ENCODE data around the gene METTL6. TPM values are rescaled to one million over a fixed set of nuclear protein-coding genes. Genes with fewer than 3 reads are reported as not detected.
"Not testable (repeated sequence)": the region's sequence is repeated elsewhere in the genome, so short reads cannot be mapped to it uniquely, and the experiment has no call there.

The METTL6 gene
- total RNA-seq, 4 donors from 2014 or later: 6.8 to 22.0 (median 7.8) TPM

GRCh38 chr3:15375461-15376000 lies 51.8 kb downstream of the METTL6 start:
- intact Hi-C loops (cut with DNase I; ENCODE audit: low total_unique reads): no loop called here
- TF ChIP-seq POLR2A (IDR thresholded peaks at IDR 0.05): no peak
- no peak for TF ChIP-seq CTCF (IDR thresholded peaks at IDR 0.05 in 4 of 5, conservative IDR thresholded peaks at IDR 0.05 in 1 of 5)
- DNase-seq: no peak

GRCh38 chr3:15372918-15373317 lies 54.4 kb downstream of the METTL6 start:
- no peak overlapping the region for H3K4me3 ChIP-seq
- TF ChIP-seq CTCF (IDR thresholded peaks at IDR 0.05 in 4 of 5, conservative IDR thresholded peaks at IDR 0.05 in 1 of 5) (no peak), POLR2A (IDR thresholded peaks at IDR 0.05) (no peak)
- intact Hi-C loops (cut with DNase I; ENCODE audit: low total_unique reads) (no loop called here), in situ Hi-C loops (cut with MboI; ENCODE audit: low sequenced_read_pairs in 4 of 4) (loop anchor here in 1 of 4 donors (5.0 kb wide), 1 partner anchor 36 kb away; no protein-coding TSS in a partner anchor)
- no peaks in the 10 kb centered on the region for H3K36me3 ChIP-seq
- ATAC-seq (no peak), DNase-seq (no peak)
- no peaks in the 10 kb centered on the region for H3K27me3 ChIP-seq
- no peak overlapping the region for H3K27ac ChIP-seq
- H3K4me1 ChIP-seq: peaks cover 0 to 3% of the 10 kb centered on the region in 2 donors
- H3K9me3 ChIP-seq: no peaks in the 10 kb centered on the region

More at GRCh38 chr3:15375461-15376000, 51.8 kb downstream of the METTL6 start:
- no peak for ATAC-seq
- Histone ChIP-seq H3K36me3 (no peaks in the 10 kb centered on the region), H3K4me1 (peaks cover 0 to 4% of the 10 kb centered on the region in 2 donors), H3K27me3 (no peaks in the 10 kb centered on the region), H3K4me3 (no peak overlapping the region), H3K27ac (no peak overlapping the region), H3K9me3 (no peaks in the 10 kb centered on the region)
- in situ Hi-C loops (cut with MboI; ENCODE audit: low sequenced_read_pairs in 4 of 4): loop anchor here in 1 of 4 donors (5.0 kb wide), 1 partner anchor 38 kb away; no protein-coding TSS in a partner anchor

GRCh38 chr3:15368561-15369135 lies 58.7 kb downstream of the METTL6 start:
- no peak for TF ChIP-seq CTCF (IDR thresholded peaks at IDR 0.05 in 4 of 5, conservative IDR thresholded peaks at IDR 0.05 in 1 of 5)
- no peak for TF ChIP-seq POLR2A (IDR thresholded peaks at IDR 0.05)
- no peak overlapping the region for H3K4me3 ChIP-seq
- intact Hi-C loops (cut with DNase I; ENCODE audit: low total_unique reads) (no loop called here), in situ Hi-C loops (cut with MboI; ENCODE audit: low sequenced_read_pairs in 4 of 4) (no loop called here)
- no peak overlapping the region for H3K27ac ChIP-seq
- H3K9me3 ChIP-seq: no peaks in the 10 kb centered on the region
- no peaks in the 10 kb centered on the region for H3K27me3 ChIP-seq
- no peak for DNase-seq
- H3K36me3 ChIP-seq: no peaks in the 10 kb centered on the region
- H3K4me1 ChIP-seq: no peaks in the 10 kb centered on the region
- ATAC-seq: no peak

- H3K27ac ChIP-seq: no peak overlapping the region
- H3K36me3 ChIP-seq: no peaks in the 10 kb centered on the region
- H3K27me3 ChIP-seq: no peaks in the 10 kb centered on the region
- ATAC-seq: no peak
- TF ChIP-seq POLR2A (IDR thresholded peaks at IDR 0.05): no peak
- no peak for TF ChIP-seq CTCF (IDR thresholded peaks at IDR 0.05 in 4 of 5, conservative IDR thresholded peaks at IDR 0.05 in 1 of 5)
- H3K4me1 ChIP-seq: no peaks in the 10 kb centered on the region
- intact Hi-C loops (cut with DNase I; ENCODE audit: low total_unique reads): no loop called here
- in situ Hi-C loops (cut with MboI; ENCODE audit: low sequenced_read_pairs in 4 of 4): no loop called here
- H3K9me3 ChIP-seq: no peaks in the 10 kb centered on the region
- no peak overlapping the region for H3K4me3 ChIP-seq
- no peak for DNase-seq
Observed at GRCh38 chr3:15367059-15367458, 60.3 kb downstream of the METTL6 start.

- in situ Hi-C loops (cut with MboI; ENCODE audit: low sequenced_read_pairs in 4 of 4); H3K36me3 ChIP-seq; H3K9me3 ChIP-seq; H3K4me3 ChIP-seq; H3K4me1 ChIP-seq; H3K27ac ChIP-seq; ATAC-seq; intact Hi-C loops (cut with DNase I; ENCODE audit: low total_unique reads); H3K27me3 ChIP-seq; DNase-seq: not testable (repeated sequence)
Observed at GRCh38 chr3:15364078-15364477, 63.3 kb downstream of the METTL6 start.
